Right ventricle myocardium inferior (tissue), 1 donor: ENCODE data around the gene CACNA2D3. TPM values are rescaled to one million over a fixed set of nuclear protein-coding genes. Genes with fewer than 3 reads are reported as not detected.

ENCODE experiments used
- ATAC-seq: fragments of 200-7000 bp; cut with Tn5 transposase; one replicate; pipeline ENCODE4 v1.9.1; 2020; ENCODE audit warnings: mild to moderate bottlenecking, moderate library complexity
- DNase-seq: peaks from one replicate; pipeline ENCODE4 v3.0.0; 2021; ENCODE audit errors: missing footprints
- intact Hi-C: fragments of 100-400 bp; cut with DNase I; formaldehyde crosslinking; loops from one replicate; pipeline ENCODE4 v1.11.0; 2022
- total RNA-seq: library from RNA; stranded (reverse); fragmentation: NEBNext Ultra II Directional; extraction: Animal tissue kit (Norgen Biotek cat#: 25700); gene quantifications from one replicate; pipeline ENCODE4 v1.2.1, GENCODE V29; 2021
- donor health status: DM: no; HTN: yes; CAD: no; lungs with severe emphysema.

Gene CACNA2D3
- total RNA-seq, 1 donor from 2014 or later: 33.7 TPM

GRCh38 chr3:54159917-54160316 lies 37.6 kb downstream of the CACNA2D3 start:
- ATAC-seq (peak; percentile 40), DNase-seq (no peak)
- intact Hi-C loops: no loop called here

- intact Hi-C loops: no loop called here
- ATAC-seq (no peak), DNase-seq (no peak)
These were observed 41.1 kb downstream of the CACNA2D3 start for GRCh38 chr3:54163441-54163840.

GRCh38 chr3:54164192-54164975 lies 42.0 kb downstream of the CACNA2D3 start:
- intact Hi-C loops: no loop called here
- ATAC-seq: no peak
- no peak for DNase-seq

GRCh38 chr3:54165865-54166264 lies 43.5 kb downstream of the CACNA2D3 start:
- DNase-seq (no peak), ATAC-seq (no peak)
- intact Hi-C loops: no loop called here

- intact Hi-C loops: no loop called here
- no peak for ATAC-seq
These were observed 45.6 kb downstream of the CACNA2D3 start for GRCh38 chr3:54167999-54168398.

GRCh38 chr3:54168451-54168850 lies 46.1 kb downstream of the CACNA2D3 start:
- no peak for DNase-seq
- intact Hi-C loops: no loop called here

More at GRCh38 chr3:54167999-54168398, 45.6 kb downstream of the CACNA2D3 start:
- DNase-seq: no peak

GRCh38 chr3:54169524-54169923 lies 47.2 kb downstream of the CACNA2D3 start:
- intact Hi-C loops: no loop called here
- no peak for ATAC-seq

More at GRCh38 chr3:54168451-54168850, 46.1 kb downstream of the CACNA2D3 start:
- no peak for ATAC-seq

GRCh38 chr3:54171509-54171908 lies 49.2 kb downstream of the CACNA2D3 start:
- intact Hi-C loops: no loop called here
- ATAC-seq: no peak

More at GRCh38 chr3:54169524-54169923, 47.2 kb downstream of the CACNA2D3 start:
- DNase-seq: no peak

GRCh38 chr3:54171951-54172350 lies 49.6 kb downstream of the CACNA2D3 start:
- no peak for ATAC-seq
- DNase-seq: no peak
- intact Hi-C loops: no loop called here

More at GRCh38 chr3:54171509-54171908, 49.2 kb downstream of the CACNA2D3 start:
- DNase-seq: no peak

- intact Hi-C loops: no loop called here
- DNase-seq (no peak), ATAC-seq (no peak)
These were observed 51.0 kb downstream of the CACNA2D3 start for GRCh38 chr3:54173371-54173770.

- ATAC-seq: no peak
- DNase-seq: no peak
- intact Hi-C loops: no loop called here
These were observed 53.8 kb downstream of the CACNA2D3 start for GRCh38 chr3:54176106-54176505.

GRCh38 chr3:54177816-54178215 lies 55.5 kb downstream of the CACNA2D3 start:
- no peak for ATAC-seq
- no peak for DNase-seq
- intact Hi-C loops: no loop called here

- ATAC-seq: no peak
- intact Hi-C loops: no loop called here
- no peak for DNase-seq
These were observed 56.0 kb downstream of the CACNA2D3 start for GRCh38 chr3:54178376-54178775.

- no peak for DNase-seq
- intact Hi-C loops: no loop called here
- ATAC-seq: no peak
These were observed 58.6 kb downstream of the CACNA2D3 start for GRCh38 chr3:54180921-54181320.

GRCh38 chr3:54182242-54182641 lies 59.9 kb downstream of the CACNA2D3 start:
- intact Hi-C loops: no loop called here
- ATAC-seq: no peak
- DNase-seq: no peak

- ATAC-seq: no peak
- intact Hi-C loops: no loop called here
- no peak for DNase-seq
These were observed 63.4 kb downstream of the CACNA2D3 start for GRCh38 chr3:54185740-54186139.

GRCh38 chr3:54188176-54188791 lies 65.9 kb downstream of the CACNA2D3 start:
- intact Hi-C loops: no loop called here
- ATAC-seq: peak; percentile 56
- DNase-seq: no peak

- no peak for DNase-seq
- intact Hi-C loops: no loop called here
- ATAC-seq: no peak
These were observed 68.9 kb downstream of the CACNA2D3 start for GRCh38 chr3:54191220-54191619.

- no peak for DNase-seq
- intact Hi-C loops: no loop called here
- no peak for ATAC-seq
These were observed 69.7 kb downstream of the CACNA2D3 start for GRCh38 chr3:54192026-54192425.

GRCh38 chr3:54193093-54193492 lies 70.7 kb downstream of the CACNA2D3 start:
- no peak for DNase-seq
- ATAC-seq: no peak
- intact Hi-C loops: no loop called here
